ENCODE results near the gene RNPS1. TPM values are rescaled to one million over a fixed set of nuclear protein-coding genes. Genes with fewer than 3 reads are reported as not detected.

The RNPS1 gene
- total and polyA plus RNA-seq, 2 of the 4 experiments (the other 2 are of a cell fraction): 57.5 to 192 TPM

GRCh38 chr16:2271848-2272461 lies 4.0 kb upstream of the RNPS1 start:
- intact Hi-C loops (cut with micrococcal nuclease) (no loop called here), in situ Hi-C loops (cut with MboI; ENCODE audit: low sequenced_read_pairs) (loop anchor here (10.0 kb wide), 1 partner anchor 153 kb away; the partner anchor contains the start of gene CCNF), dilution Hi-C loops (cut with HindIII; ENCODE audit: low sequenced_read_pairs, unreplicated experiment) (no loop called here)
- no peak overlapping the region for H2BK15ac ChIP-seq (ENCODE audit: low read depth, low read length)
- H3K4me3 ChIP-seq (ENCODE audit: insufficient read depth, low read depth, low read length): no peak overlapping the region
- peaks cover 27% of the 10 kb centered on the region for H4K20me1 ChIP-seq (ENCODE audit: insufficient read depth, low read length)
- H3K27ac ChIP-seq (ENCODE audit: insufficient read depth, low read length): no peak overlapping the region
- no peak overlapping the region for H3K9ac ChIP-seq (ENCODE audit: low read depth, low read length)
- TF ChIP-seq NFE2L2 (IDR thresholded peaks at IDR 0.05; ENCODE audit: low read depth, low read length) (no peak), USF2 (IDR thresholded peaks at IDR 0.05; ENCODE audit: low read depth, low read length) (no peak), MXI1 (IDR thresholded peaks at IDR 0.05; ENCODE audit: borderline replicate concordance, low read depth, low read length) (no peak), RAD21 (IDR thresholded peaks at IDR 0.05; ENCODE audit: low read length) (no peak), ELK1 (IDR thresholded peaks at IDR 0.05; ENCODE audit: borderline replicate concordance, low read depth, low read length) (no peak), BHLHE40 (IDR thresholded peaks at IDR 0.05; ENCODE audit: low read depth, low read length) (no peak), CEBPB (IDR thresholded peaks at IDR 0.05; ENCODE audit: low read depth, low read length) (no peak), RCOR1 (IDR thresholded peaks at IDR 0.05; ENCODE audit: insufficient replicate concordance, low read length) (no peak), CHD1 (IDR thresholded peaks at IDR 0.05; ENCODE audit: low read depth, low read length) (no peak)
- CTCF ChIA-PET: no interaction called here
- no peak overlapping the region for H2BK120ac ChIP-seq (ENCODE audit: low read depth, low read length)
- no peak for DNase-seq
- H2AK5ac ChIP-seq (ENCODE audit: low read depth, low read length): no peak overlapping the region
- H3K4ac ChIP-seq (ENCODE audit: low read depth, low read length): no peak overlapping the region
- peaks cover 6% of the 10 kb centered on the region for H3K4me1 ChIP-seq (ENCODE audit: control insufficient read depth, insufficient read depth, low read length)
- no peak overlapping the region for H3K56ac ChIP-seq (ENCODE audit: extremely low read depth, insufficient read depth, low read length)
- H3K9me3 ChIP-seq (ENCODE audit: control insufficient read depth, insufficient read depth, low read length): no peaks in the 10 kb centered on the region
- no peak overlapping the region for H2BK20ac ChIP-seq (ENCODE audit: low read depth, low read length)
- no peak overlapping the region for H4K91ac ChIP-seq (ENCODE audit: insufficient read depth, low read depth, low read length)
- peaks cover 3% of the 10 kb centered on the region; the same call in 1 of the 2 replicates for H3K36me3 ChIP-seq (ENCODE audit: control insufficient read depth, insufficient read depth, low read length)
- H4K5ac ChIP-seq (ENCODE audit: low read depth, low read length): no peak overlapping the region
- no peak overlapping the region for H2AFZ ChIP-seq (replicated peaks; ENCODE audit: low read length, poor library complexity)
- peaks cover 6 to 31% of the 10 kb centered on the region in 2 experiments; a peak in 3 of 4 replicates for H3K79me1 ChIP-seq (ENCODE audit: low read depth in 1 of 2, low read length in 2 of 2)
- no peak overlapping the region for H4K8ac ChIP-seq (ENCODE audit: low read depth in 2 of 2, low read length in 2 of 2)
- no peak overlapping the region for H3K4me2 ChIP-seq (ENCODE audit: low read depth, low read length)
- no peaks in the 10 kb centered on the region for H3K27me3 ChIP-seq (ENCODE audit: control insufficient read depth, insufficient read depth, low read length)
- H2AK9ac ChIP-seq (replicated peaks; ENCODE audit: low read depth, low read length, poor library complexity): no peak overlapping the region
- H3K18ac ChIP-seq (ENCODE audit: low read depth, low read length): no peak overlapping the region
- WGBS, 2 experiments (ENCODE audit: extremely low coverage in 2 of 2, insufficient read length in 1 of 2): 82% methylated on average over 3 of the region's 14 CpGs; no CpG with 5 or more reads in 1 of the 2 experiments
- no peak overlapping the region for H3K23ac ChIP-seq (ENCODE audit: low read depth, low read length)
- no peak overlapping the region for H2BK5ac ChIP-seq (ENCODE audit: low read depth, low read length, poor library complexity, severe bottlenecking)
- no peak overlapping the region for H3K14ac ChIP-seq (replicated peaks; ENCODE audit: low read depth, low read length)
- POLR2A ChIA-PET (ENCODE audit: unreplicated experiment): no interaction called here
- BruUV-seq (replicated peaks): no TSS peak
- no peak for ATAC-seq (ENCODE audit: low read depth)
- H3K9me1 ChIP-seq (ENCODE audit: insufficient read depth, low read length): peaks cover 7% of the 10 kb centered on the region

All from IMR-90 (cell line).